ENCODE results near the gene CDH1. TPM values are rescaled to one million over a fixed set of nuclear protein-coding genes. Genes with fewer than 3 reads are reported as not detected.

Gene CDH1
- total RNA-seq, 6 donors from 2014 or later, result 99.5 to 174 (median 132) TPM

- Histone ChIP-seq H3K27me3 (no peaks in the 10 kb centered on the region), H3K4me3 (no peak overlapping the region), H3K36me3 (peaks cover 3 to 41% (median 12%) of the 10 kb centered on the region in 4 donors), H3K4me1 (peaks cover 0 to 4% (median 0%) of the 10 kb centered on the region in 4 donors), H3K9me3 (no peaks in the 10 kb centered on the region), H3K27ac (no peak overlapping the region)
- TF ChIP-seq EP300 (IDR thresholded peaks at IDR 0.05) (no peak), POLR2A (IDR thresholded peaks at IDR 0.05) (no peak), POLR2AphosphoS5 (IDR thresholded peaks at IDR 0.05) (no peak)
- TF ChIP-seq, protein P1, sequence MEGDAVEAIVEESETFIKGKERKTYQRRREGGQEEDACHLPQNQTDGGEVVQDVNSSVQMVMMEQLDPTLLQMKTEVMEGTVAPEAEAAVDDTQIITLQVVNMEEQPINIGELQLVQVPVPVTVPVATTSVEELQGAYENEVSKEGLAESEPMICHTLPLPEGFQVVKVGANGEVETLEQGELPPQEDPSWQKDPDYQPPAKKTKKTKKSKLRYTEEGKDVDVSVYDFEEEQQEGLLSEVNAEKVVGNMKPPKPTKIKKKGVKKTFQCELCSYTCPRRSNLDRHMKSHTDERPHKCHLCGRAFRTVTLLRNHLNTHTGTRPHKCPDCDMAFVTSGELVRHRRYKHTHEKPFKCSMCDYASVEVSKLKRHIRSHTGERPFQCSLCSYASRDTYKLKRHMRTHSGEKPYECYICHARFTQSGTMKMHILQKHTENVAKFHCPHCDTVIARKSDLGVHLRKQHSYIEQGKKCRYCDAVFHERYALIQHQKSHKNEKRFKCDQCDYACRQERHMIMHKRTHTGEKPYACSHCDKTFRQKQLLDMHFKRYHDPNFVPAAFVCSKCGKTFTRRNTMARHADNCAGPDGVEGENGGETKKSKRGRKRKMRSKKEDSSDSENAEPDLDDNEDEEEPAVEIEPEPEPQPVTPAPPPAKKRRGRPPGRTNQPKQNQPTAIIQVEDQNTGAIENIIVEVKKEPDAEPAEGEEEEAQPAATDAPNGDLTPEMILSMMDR (IDR thresholded peaks at IDR 0.05), result no peak
- no peak for DNase-seq
- no peak for ATAC-seq (ENCODE audit: low FRiP score in 2 of 2)
- WGBS, 2 donors, result 95 to 96% methylated on average over 4 of the region's 4 CpGs
These were observed 122.7 kb downstream of the CDH1 start for GRCh38 chr16:68859828-68860227.

DNA sequence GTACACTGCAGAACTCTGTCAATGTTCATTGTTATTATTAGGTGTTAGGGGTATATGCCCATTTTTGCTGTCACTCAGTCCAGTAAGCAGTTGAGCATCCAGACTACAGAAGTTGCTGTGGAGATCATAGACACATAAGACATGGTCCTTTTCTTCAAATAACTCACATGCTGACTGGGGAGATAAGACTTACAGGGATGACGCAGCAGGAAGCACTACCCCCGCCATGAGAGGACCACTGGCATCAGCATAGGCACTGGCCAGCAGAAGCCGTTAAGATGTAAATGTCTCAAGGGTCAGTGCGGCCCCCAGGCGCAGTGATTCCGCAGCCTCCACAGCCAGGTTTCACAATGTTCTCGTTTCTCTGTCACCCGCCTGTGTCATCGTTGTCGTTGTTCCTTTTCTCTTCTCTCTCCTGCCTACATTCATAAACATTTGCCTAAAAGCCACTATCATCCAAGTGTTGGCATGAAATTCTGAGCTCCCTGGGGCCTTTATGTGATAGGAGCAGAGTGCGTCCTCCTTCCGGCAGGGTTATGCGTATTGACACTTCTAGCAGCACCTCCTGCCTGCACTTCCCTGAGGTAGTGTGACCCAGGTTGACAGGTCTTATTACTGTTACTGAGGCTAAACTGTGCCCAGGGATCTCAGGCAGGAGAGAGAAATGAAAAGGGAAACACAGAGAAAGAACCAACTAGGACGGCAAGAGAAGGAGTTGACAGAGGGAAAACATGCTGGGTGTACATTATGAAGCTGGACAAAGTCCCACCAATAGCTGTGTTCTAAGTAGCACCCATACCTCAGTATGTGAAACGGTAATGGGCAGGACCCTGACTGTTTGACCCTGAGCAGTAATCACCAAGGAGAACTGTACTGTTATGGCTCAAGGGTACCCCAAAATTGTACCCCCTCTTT, 124.1 kb downstream of the CDH1 start:
- Histone ChIP-seq H3K36me3 (peaks cover 3 to 41% (median 14%) of the 10 kb centered on the region in 4 donors), H3K27me3 (no peaks in the 10 kb centered on the region), H3K4me3 (no peak overlapping the region), H3K4me1 (peaks cover 0 to under 1% (median 0%) of the 10 kb centered on the region in 4 donors), H3K9me3 (no peaks in the 10 kb centered on the region), H3K27ac (no peak overlapping the region)
- DNase-seq (no peak), ATAC-seq (ENCODE audit: low FRiP score in 2 of 2) (no peak)
- 88 to 91% methylated on average over 15 of the region's 15 CpGs for WGBS, 2 donors
- TF ChIP-seq POLR2A (IDR thresholded peaks at IDR 0.05) (no peak), EP300 (IDR thresholded peaks at IDR 0.05) (no peak), POLR2AphosphoS5 (IDR thresholded peaks at IDR 0.05) (no peak)
- TF ChIP-seq, protein P1 (IDR thresholded peaks at IDR 0.05), result no peak

GRCh38 chr16:68866933-68867332, 129.8 kb downstream of the CDH1 start:
- 92 to 95% methylated on average over 6 of the region's 6 CpGs for WGBS, 2 donors
- Histone ChIP-seq H3K9me3 (no peaks in the 10 kb centered on the region), H3K27ac (no peak overlapping the region), H3K36me3 (peaks cover 3 to 36% (median 9%) of the 10 kb centered on the region in 4 donors), H3K4me1 (no peaks in the 10 kb centered on the region), H3K27me3 (no peaks in the 10 kb centered on the region), H3K4me3 (no peak overlapping the region)
- no peak for DNase-seq
- TF ChIP-seq, protein P1 (IDR thresholded peaks at IDR 0.05), result no peak
- TF ChIP-seq POLR2A (IDR thresholded peaks at IDR 0.05) (no peak), POLR2AphosphoS5 (IDR thresholded peaks at IDR 0.05) (no peak), EP300 (IDR thresholded peaks at IDR 0.05) (no peak)
- ATAC-seq (ENCODE audit: low FRiP score in 2 of 2), result no peak

DNA sequence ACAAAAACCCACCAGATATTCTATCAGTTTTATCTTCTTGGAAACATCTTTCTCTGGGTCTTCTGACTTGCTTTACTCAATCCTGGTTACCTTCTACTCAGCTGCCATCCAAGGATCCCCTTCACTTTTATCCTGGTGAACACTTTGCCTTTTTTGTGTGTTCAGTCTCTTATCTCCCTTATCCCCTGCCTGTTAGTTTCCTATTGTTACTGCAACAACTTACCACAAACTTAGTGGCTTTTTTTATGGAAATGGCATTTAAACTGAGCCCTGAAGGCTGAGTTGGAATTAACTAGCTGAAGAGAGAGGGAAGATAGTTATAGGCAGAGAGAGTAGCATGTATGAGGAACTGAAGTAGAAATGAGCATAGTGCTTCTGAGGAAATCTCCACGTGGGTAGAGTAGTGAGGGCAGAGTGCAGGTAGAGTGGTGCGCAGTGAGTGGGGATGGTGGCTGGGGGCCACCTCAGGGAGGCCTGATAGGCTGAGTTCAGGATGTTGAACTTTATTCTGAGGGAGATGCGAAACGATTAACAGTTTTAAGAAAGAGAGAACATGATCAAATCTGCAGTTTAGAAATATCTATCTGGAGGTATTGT, 132.5 kb downstream of the CDH1 start:
- Histone ChIP-seq H3K27me3 (no peaks in the 10 kb centered on the region), H3K27ac (no peak overlapping the region), H3K4me1 (peaks cover 0 to 6% (median 0%) of the 10 kb centered on the region in 4 donors), H3K4me3 (no peak overlapping the region), H3K9me3 (no peaks in the 10 kb centered on the region), H3K36me3 (peaks cover 0 to 31% (median 12%) of the 10 kb centered on the region in 4 donors)
- TF ChIP-seq EP300 (IDR thresholded peaks at IDR 0.05), result no peak
- no peak for TF ChIP-seq POLR2AphosphoS5 (IDR thresholded peaks at IDR 0.05)
- TF ChIP-seq POLR2A (IDR thresholded peaks at IDR 0.05), result no peak
- TF ChIP-seq, protein P1 (IDR thresholded peaks at IDR 0.05), result no peak
- ATAC-seq (ENCODE audit: low FRiP score in 2 of 2), result no peak
- no peak for DNase-seq
- 79 to 86% methylated on average over 4 of the region's 4 CpGs for WGBS, 2 donors
